Astrocyte (in vitro differentiated cells and primary cell): ENCODE data around the gene NSUN3.
"Not testable (repeated sequence)": the region's sequence is repeated elsewhere in the genome, so short reads cannot be mapped to it uniquely, and the experiment has no call there.

Experiments used
- CTCF ChIP-seq: IDR thresholded peaks from 2 replicates; pipeline ENCODE4 v1.5.1; 2011; ENCODE audit warnings: low read depth, mild to moderate bottlenecking, inconsistent platforms, low read length, moderate library complexity; ENCODE audit not compliant: insufficient read depth
- EZH2 ChIP-seq: IDR thresholded peaks from 2 replicates; pipeline ENCODE4 v1.6.1; 2012; ENCODE audit warnings: mild to moderate bottlenecking, low read length, inconsistent platforms; ENCODE audit not compliant: insufficient read depth

DNA sequence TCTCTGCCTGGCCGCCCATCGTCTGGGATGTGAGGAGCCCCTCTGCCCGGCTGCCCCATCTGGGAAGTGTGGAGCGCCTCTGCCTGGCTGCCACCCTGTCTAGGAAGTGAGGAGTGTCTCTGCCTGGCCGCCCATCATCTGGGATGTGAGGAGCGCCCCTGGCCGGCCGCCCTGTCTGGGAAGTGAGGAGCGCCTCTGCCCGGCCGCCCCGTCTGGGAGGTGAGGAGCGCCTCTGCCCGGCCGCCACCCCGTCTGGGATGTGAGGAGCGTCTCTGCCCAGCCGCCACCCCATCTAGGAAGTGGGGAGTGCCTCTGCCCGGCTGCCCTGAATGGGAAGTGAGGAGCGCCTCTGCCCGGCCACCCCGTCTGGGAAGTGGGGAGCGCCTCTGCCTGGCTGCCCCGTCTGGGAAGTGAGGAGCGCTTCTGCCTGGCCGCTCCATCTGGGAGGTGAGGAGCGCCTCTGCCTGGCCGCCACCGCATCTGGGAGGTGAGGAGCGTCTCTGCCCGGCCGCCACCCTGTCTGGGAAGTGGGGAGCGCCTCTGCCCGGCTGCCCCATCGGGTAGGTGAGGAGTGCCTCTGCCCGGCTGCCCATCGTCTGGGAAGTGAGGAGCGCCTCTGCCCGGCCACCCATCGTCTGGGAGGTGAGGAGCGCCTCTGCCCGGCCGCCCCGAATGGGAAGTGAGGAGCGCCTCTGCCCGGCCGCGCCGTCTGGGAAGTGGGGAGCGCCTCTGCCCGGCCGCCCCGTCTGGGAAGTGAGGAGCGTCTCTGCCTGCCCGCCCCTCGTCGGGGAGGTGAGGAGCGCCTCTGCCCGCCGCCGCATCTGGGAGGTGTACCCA, 18.5 kb upstream of the NSUN3 start:
- TF ChIP-seq CTCF, EZH2: not testable (repeated sequence)
